GM12892 (cell line): ENCODE data around the gene RAB31.

ENCODE experiments used
- POLR2A ChIP-seq: IDR thresholded peaks from 2 replicates; pipeline ENCODE4 v1.6.1; 2011; ENCODE audit warnings: low read depth, low read length, control low read depth
- POLR2AphosphoS5 ChIP-seq: IDR thresholded peaks from 2 replicates; pipeline ENCODE4 v1.6.1; 2011; ENCODE audit warnings: low read depth, low read length, control low read depth

- TF ChIP-seq POLR2AphosphoS5 (no peak), POLR2A (no peak)
Observed at GRCh38 chr18:9831036-9831722, 123.1 kb downstream of the RAB31 start.
